HG03095 (cell line): ENCODE results near the gene GABRR2.
A peak's percentile ranks its signal among the peaks of the same experiment; 100 is the strongest.

Source experiments
- ATAC-seq: cut with Tn5 transposase; IDR thresholded peaks from one replicate; pipeline ENCODE4 v1.9.1; 2021; ENCODE audit warnings: moderate library complexity; ENCODE audit not compliant: unreplicated experiment

GABRR2 gene

GRCh38 chr6:89315249-89315885 is at the start of gene GABRR2:
Gene GABRR2, minus strand, starts transcription at chr6:89315299. Its CDS starts 134 bp downstream, at chr6:89315165.
- ATAC-seq: no peak

GRCh38 chr6:89364586-89364985 is 49.5 kb upstream of the GABRR2 start:
- no peak for ATAC-seq

GRCh38 chr6:89361171-89361570 is 46.1 kb upstream of the GABRR2 start:
- ATAC-seq: no peak

- peak; percentile 52 for ATAC-seq
Measured at GRCh38 chr6:89360415-89360999, 45.4 kb upstream of the GABRR2 start.

GRCh38 chr6:89359561-89359960 is 44.5 kb upstream of the GABRR2 start:
- ATAC-seq: no peak

GRCh38 chr6:89357390-89357789 is 42.3 kb upstream of the GABRR2 start:
- peak; percentile 40 for ATAC-seq

- ATAC-seq: no peak
Measured at GRCh38 chr6:89356642-89357170, 41.6 kb upstream of the GABRR2 start.

- ATAC-seq: no peak
Measured at GRCh38 chr6:89355511-89356194, 40.6 kb upstream of the GABRR2 start.

GRCh38 chr6:89353702-89354392 is 38.7 kb upstream of the GABRR2 start:
- no peak for ATAC-seq

GRCh38 chr6:89353118-89353556 is 38.0 kb upstream of the GABRR2 start:
- no peak for ATAC-seq

GRCh38 chr6:89352278-89353117 is 37.4 kb upstream of the GABRR2 start, which contains the start of gene UBE2J1:
Gene UBE2J1, minus strand, starts transcription at chr6:89352722. Its CDS starts 153 bp downstream, at chr6:89352569.
- peak; percentile 32 for ATAC-seq

GRCh38 chr6:89351671-89352277 is 36.7 kb upstream of the GABRR2 start:
- ATAC-seq: no peak

GRCh38 chr6:89350281-89350966 is 35.3 kb upstream of the GABRR2 start:
- ATAC-seq: peak; percentile 40

- no peak for ATAC-seq
Measured at GRCh38 chr6:89348372-89348771, 33.3 kb upstream of the GABRR2 start.

GRCh38 chr6:89347825-89348224 is 32.7 kb upstream of the GABRR2 start:
- no peak for ATAC-seq

- no peak for ATAC-seq
Measured at GRCh38 chr6:89346433-89346832, 31.3 kb upstream of the GABRR2 start.

GRCh38 chr6:89339565-89339964 is 24.5 kb upstream of the GABRR2 start:
- ATAC-seq: no peak

- ATAC-seq: no peak
Measured at GRCh38 chr6:89335164-89335563, 20.1 kb upstream of the GABRR2 start.

- ATAC-seq: no peak
Measured at GRCh38 chr6:89330910-89331309, 15.8 kb upstream of the GABRR2 start.
